ENCODE results near the gene DFFB. TPM values are rescaled to one million over a fixed set of nuclear protein-coding genes. Genes with fewer than 3 reads are reported as not detected.
"Not testable (repeated sequence)": the region's sequence is repeated elsewhere in the genome, so short reads cannot be mapped to it uniquely, and the experiment has no call there.

The DFFB gene
- total RNA-seq, 1 donor from 2014 or later = 11.2 TPM

DNA sequence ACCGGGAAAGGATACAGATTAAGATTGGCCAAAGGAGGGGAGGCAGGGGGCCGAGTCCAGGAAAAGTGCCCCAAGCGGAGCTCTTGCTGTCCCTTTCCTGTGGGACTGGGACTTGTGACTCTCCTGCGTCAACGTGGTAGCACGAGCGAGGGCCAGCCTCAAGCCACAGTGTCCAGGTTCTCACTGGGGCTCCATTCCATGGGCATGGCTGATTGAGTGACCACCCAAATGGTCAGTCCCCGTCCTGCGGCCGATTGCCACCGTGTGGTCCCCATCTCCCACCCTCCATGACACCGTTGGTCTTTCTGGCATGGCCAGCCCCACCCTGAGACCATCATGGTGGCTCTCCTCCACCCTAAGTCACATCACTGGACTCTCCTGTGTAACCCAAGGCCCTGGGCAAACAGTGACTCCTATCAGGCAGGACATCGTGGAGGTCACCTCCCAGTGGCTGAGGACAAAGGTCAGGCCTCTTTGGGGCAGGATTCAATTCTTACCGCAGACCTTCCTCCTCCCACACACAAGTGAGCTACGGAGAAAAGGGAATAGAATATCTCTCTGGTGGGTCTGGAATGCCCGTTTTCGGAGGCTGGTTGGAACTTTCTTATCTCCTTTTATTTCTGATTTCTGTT lies 51.7 kb downstream of the DFFB start:
- intact Hi-C loops (cut with micrococcal nuclease) = no loop called here

DNA sequence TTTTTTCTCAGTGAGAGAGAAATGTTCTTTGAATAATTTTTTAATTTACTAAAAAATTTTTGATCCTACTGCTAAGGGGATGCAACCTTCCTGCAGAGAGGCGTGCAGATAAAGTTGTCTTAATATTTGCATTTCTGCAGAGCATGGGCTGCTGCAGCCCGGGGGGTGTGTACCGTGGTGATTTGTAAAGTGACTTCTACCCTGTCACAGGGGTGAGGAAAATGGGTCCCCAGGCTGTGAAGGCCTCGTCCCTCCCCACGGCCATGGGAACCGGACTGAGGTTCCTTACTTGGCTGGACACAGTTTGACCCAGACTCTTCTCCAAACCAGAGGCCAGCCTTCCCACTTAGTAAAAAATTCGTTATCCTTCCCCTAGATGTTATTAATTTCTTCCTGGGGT lies 52.3 kb downstream of the DFFB start:
- intact Hi-C loops (cut with micrococcal nuclease) = no loop called here

DNA sequence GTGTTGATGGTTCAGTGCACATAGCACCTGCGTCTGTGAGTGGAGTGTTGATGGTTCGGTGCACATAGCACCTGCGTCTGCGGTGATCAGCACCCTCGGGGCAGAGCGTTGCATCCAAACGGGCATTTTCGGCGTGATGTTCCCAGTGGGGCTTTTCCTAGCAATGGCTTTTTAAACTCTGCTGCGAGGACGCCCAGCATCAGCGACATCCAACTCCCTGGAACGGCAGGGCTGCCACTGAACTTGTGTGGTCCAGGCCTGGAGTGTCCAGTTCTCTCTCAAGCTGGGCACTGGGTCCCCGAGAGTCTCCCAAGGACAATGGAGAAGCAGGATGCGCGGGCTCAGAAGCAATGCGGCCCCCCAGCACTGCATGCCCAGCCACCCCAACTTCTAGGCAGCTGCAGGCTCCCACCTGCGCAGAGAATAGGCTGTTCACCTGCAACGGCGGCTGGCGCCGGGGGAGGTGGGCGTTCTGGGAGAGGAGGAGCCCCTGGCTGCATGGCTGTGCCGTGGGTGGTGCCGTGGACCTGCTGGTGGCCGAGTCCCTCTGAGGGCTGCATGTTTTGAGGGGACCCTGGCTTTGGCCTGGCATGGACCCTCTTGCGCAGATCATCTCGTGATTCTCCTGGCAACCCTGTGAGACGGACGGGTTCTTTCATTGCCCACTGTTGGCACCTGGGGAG lies 52.9 kb downstream of the DFFB start:
- intact Hi-C loops (cut with micrococcal nuclease) = no loop called here

DNA sequence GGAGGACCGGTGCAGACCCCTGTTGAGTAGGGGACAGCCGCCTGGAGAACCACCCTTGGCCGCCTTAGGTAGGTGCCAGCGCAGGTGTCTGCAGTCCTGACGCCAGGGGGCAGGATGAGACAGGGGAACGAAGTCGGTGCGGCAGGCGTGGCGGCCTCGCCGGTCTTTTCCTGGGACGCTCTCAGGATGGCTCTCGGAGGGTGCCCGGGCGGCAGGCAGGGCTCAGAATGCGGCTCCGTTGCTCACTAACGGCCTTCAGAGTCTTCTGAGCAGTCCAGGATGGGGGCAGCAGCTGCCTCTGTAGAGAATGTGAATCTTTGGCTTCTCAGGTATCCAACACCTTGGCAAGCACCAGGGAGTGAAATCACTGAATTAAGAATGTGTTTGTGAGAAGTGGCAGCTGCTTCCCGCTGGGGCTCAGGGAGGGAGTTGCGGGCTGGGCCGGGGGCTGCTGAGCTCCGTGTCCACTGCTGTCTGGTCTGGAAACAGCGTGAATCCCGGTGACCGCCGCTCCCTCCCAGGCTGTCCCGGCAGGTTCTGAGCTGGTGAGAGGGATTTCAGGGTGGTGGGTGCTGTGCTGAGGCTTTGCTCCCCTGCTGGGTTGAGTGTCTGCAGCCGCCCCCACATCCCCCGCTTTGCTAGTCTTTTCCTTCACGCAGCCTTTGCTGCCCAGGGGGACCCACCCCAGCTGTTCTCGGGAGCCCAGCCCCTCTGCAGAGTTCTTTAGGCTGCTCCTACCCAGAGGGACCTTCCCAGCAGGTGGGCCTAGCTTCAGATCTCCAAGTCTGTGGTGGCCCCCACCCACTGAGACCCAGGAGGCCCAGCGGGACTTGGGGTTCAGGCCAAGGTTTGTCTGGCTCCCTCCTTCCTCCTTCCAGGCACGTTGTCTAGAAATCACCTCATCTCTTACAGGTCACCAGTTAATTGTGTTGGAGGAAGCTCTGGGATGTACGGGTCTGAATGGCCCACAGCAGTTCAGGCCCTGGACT lies 53.9 kb downstream of the DFFB start:
- intact Hi-C loops (cut with micrococcal nuclease) = no loop called here

DNA sequence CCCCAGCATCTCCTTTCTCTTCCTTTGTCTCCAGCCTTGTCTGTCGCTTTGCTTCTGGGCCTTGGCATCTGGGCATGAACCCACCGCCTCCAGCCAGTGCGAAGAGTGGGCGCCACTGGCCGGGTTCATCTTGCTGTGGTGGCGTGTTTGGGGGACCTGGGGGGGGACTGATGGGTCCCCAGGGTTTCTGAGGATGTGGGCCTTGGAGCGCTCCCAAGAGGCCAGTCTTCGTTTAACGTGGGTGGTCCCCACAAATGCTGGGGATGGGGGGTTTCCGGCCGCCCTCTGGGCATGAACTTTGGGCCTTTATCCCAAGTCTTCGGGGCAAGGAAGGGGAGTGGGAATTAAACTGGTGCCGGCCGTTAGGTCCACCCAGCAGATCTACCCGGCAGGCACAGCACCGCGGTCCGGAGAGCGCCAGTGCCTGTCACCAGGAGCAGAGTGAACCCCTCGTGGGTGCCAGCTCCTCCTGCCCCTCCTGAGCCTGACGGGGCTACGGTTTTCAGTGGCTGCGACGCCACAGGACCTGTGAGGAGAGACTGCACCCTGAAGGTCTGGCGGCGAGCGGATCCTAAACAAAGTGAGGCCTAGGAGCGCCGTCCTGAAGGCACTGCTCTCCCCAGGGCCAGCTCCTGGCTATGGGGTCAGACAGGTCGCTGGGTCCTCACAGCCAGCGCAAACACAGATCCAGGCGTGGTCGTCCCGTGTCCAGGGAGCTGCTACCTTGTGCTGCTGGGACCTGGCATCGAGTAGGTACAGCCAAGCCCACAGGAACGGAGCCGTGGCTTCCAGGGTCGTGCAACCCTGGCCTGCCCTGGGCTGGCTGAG lies 54.9 kb downstream of the DFFB start:
- intact Hi-C loops (cut with micrococcal nuclease) = no loop called here

DNA sequence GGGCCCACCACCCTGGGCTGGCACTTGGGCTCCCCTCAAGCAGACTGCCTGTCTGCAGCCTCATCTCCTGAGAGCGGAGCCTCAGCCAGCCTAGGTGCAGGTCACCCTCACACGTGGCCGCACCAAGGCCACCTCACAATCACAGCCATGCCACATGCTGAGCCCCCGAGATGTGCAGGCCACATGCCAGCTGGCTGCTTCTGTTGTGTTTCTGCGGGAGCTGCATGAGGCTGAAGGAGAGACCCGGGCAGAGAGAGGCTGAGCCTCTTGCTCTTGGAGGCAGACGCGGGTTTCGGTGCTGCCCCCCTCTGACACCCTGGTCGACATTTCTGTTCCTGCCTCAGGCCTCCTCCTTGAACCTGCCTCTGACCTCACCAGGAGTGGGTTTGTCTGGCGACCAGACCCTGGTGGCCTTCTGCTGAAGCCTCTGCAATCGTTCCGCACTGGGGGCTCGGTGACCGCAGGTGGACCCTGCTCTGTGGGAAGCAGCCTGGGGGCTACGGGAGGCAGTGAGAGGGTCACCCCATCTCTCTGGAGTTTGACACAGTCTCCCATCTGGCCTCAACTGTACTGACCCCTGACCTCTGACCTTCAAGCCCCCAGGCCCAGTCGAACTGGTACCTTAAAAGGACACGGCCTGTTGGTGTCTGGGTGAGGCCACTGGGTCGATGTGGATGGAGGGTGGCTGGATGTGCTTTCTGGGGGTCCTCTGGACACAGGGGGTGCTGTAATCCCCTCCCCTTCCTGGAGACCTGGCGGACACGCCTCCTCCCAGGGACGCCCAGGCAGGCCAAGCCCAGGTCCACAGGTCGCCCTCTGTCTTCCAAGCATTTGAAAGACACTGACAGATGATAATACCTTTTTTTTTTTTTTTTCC lies 55.8 kb downstream of the DFFB start:
- intact Hi-C loops (cut with micrococcal nuclease) = no loop called here

DNA sequence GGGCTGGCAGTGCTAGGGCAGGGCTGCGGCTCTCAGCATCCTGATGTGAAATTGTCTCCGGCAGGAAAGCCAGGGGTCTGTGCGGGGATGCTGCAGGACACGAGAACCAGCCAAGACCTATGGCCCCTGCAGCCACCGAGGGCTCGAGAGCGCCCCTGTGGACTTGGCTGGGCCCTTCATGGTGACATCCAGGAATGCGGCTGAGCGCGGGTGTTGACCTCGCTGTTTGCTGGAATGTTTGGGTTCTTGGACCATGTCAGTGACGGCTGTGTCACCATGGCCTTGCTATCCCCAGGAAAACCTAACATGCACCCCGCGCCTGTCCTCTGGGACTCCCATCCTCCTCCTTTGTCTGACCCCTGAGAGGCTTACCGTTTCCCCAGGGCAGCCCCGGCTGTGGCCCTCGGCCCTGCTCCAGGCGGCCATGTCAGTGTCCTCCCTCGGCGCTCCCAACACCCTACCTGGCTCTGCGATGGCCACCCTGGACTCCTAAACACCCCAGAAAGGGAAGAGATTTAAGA lies 57.1 kb downstream of the DFFB start:
- intact Hi-C loops (cut with micrococcal nuclease) = no loop called here

DNA sequence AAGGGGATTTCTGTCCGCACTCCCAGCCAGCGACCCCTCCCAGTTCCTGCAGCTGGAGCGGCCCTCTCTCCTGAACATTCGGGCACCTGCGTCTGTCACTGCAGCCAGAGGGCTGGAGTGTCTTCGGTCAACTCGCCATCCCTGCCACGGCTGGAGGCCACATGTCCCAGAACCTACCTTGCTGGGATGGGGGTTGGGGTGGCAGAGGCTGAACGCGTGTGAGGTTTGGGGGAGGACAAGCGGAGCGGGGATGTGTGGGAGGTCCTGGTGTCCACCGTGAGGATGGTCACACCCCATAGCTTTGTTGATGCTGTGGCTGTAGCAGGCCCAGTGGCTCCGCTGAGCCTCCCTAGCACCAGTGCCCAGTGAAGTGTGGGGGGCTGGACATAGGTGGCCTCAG lies 57.6 kb downstream of the DFFB start:
- intact Hi-C loops (cut with micrococcal nuclease) = no loop called here

DNA sequence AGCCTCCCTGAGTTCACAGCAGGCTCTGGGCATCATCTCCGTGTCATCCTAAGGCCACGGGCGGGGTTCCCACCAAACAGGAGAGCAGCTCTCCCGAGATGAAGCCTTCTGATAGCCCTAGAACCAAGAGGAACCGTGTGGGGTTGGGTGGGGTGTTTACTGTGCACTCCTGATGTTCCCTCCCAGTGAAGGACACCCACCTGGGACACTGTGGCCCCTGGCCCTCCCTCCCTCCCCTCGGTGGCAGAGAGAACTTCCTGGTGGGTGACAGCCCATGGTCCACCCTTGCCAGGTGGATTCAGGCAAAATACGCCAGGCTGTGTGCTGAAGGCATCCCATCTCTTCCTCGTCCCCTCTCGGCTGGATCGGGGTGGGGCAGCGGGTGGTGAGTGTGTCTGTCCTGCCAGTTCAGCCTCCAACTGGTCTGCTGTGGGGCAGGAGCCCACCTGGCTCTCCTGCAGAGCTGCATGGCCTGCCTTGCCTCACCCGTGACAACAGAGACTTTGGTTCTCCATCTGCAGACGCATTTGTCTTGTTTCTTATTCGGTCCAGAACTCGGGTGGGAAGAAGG lies 58.4 kb downstream of the DFFB start:
- intact Hi-C loops (cut with micrococcal nuclease) = no loop called here

DNA sequence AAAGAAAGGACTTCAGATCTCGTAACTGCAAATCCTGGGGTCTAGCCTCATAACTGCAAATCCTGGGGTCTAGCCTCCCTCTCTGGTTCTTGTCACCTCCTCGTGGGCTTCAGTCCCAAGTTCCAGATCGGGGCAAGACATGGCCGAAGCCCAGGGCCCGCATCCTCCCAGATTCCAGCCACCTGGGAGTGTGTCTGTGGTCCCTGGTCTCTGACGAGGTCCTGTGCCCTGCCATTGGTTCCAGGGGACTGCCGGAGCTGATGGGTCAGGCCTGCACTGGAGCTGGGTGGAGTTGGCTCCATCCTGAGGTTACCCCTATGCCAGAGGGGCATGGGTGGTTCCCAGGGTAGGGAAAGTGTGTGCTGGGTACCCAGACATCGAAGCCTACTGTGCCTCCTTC lies 60.5 kb downstream of the DFFB start:
- intact Hi-C loops (cut with micrococcal nuclease) = no loop called here

DNA sequence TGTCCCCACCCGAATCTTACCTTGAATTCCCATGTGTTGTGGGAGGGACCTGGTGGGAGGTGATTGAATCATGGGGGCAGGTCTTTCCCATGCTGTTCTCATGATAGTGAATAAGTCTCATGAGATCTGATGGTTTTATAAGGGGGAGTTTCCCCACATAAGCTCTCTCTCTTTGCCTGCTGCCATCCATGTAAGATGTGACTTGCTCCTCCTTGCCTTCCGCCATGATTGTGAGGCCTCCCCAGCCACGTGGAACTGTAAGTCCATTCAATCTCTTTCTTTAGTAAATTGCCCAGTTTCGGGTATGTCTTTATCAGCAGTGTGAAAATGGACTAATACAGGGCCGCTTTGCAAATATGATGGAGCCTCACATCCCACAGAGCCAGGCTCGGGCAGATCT lies 61.1 kb downstream of the DFFB start:
- intact Hi-C loops (cut with micrococcal nuclease) = not testable (repeated sequence)

DNA sequence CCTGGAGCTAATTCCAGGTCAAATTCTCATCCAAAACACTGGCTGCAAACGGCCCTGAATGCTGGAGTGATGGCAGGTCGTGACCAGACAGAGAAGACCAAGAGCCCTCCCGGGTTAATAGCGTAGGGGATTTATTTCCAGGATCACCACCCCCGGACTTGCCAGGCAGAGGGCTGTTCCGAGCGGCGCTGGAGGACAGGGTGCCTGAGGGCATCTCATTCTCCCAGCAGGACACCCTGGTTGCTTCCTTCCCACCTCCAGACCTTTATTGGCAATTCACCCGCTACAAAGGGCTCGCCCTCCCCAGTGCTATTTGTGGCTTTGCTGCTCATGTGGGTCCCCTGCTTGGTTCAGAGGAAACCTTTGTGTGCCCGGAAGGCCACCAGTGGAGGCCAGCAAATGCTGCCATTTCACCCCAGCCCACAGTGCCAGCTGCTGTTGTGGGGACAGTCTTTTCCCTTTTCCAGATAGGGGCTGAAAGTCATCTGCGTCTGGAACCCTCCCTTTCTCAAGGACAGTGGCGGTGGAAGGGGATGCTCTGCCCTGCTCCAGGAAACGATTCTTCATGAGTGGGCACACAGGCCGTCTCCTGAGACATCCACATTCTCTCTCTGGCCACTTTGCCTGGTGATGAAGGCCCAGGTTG lies 61.8 kb downstream of the DFFB start:
- intact Hi-C loops (cut with micrococcal nuclease) = no loop called here

DNA sequence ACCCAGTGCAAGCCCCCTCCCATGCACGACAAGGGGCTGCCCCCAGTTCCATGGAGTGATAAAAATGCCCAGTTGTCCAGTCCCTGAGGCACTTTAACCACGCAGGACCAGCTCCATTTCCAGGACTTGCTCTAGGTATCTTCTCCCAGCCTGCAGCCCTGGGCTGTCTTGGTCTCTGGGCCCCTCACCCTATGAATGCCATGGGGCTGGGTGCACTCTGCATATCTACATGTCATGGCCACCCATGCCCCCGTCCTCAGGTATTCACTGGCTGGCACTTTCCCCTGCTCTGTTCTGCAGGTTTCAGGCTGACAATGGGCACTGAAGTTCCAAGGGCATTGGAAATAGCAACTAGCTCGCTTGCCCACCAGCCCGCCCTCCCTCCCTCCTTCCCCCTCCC lies 62.4 kb downstream of the DFFB start:
- intact Hi-C loops (cut with micrococcal nuclease) = no loop called here

DNA sequence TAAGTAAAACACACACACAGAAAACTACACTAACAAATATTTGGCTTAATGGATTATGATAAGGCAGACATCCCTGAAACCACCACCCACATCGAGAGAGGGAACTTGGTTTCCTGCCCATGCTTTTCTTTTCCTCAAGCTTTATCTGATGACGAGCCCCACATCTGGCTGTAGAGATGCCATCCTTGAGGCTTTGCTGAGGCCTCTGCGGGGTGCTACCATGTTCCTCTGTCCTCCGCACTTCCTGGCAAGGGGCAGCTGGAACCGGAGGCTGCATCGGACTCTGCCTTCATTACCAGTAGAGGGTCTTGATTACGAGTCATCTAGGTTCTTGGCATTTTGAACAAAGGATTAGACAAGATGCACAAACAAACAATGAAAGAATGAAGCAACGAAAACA lies 64.5 kb downstream of the DFFB start:
- intact Hi-C loops (cut with micrococcal nuclease) = no loop called here

DNA sequence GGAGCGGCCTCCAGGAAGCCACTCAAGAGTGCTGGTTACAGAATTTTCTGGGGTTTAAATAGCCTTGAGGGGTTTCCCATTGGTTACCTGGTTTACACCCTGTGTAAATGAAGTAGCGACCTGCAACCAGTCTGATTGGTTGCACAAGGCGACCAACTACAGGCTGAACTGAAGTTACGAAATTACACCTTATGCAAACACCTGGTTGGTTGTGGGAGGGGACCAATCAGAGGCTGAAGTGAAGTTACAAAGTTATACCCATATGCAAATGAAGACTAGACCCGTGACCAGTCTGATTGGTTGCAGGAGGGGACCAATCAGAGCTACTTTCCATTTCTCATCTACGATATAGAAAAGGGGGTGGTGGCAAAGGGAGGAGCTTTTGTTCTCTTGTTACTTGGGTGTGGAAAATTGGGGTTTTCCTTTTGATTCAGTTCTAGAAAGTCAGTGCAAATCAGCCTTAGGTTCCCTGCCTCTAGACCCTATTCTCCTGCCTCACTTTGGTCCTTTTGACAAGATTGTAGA lies 65.0 kb downstream of the DFFB start:
- intact Hi-C loops (cut with micrococcal nuclease) = no loop called here

DNA sequence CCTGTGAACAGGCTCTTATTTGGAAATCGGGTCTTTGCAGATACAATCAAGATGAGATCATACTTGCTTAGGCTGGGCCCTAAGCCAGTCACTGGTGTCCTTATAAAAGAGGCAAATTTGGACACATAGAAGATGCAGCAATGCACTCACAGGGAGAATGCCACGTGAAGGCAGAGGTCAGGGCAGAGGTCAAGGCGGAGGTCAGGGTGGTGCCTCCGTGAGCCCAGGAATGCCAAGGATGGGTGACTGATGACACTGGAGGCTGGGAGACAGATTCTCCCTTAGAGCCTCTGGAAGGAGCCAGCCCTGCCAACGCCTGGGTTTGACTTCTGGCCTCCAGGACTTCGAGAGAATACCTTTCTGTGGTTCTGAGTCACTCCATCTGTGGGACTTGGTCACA lies 65.6 kb downstream of the DFFB start:
- intact Hi-C loops (cut with micrococcal nuclease) = no loop called here

DNA sequence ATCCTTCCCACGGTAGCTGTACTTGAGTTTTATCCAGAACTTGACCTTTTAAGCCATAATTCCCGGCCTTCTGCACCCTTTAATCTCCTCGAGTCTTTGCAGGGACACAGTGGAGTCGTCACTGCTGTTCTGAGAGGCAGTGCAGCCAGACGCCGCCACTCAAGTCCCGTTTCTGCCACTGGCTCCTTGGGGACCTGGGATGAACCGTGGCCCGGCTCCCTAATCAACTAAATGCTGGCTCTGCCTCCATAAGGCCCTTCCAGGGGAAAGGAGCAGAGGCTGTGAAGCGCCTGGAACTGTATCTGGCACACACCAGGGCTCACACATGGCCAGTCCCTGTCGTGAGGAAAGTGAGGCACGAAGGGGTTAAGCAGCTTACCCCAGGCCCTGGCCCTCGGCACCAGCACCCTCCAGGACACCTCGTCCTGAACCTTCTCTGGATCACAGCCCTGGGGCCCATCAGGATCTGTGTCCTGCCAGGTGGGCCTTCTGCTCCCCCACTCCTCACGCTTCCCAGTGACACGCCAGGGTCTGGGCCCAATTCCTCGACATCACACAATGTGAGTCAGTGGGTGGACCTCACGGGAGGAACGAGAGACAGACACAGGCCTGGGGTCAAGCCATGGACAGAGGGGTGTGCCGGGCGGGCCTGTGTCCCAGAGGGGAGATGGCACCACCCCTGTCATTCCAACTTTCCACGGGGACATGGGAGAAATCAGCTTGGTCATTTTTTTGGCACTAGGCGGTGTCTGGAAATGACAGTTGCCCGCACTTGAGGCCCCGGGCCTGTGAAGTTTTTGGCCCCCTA lies 66.3 kb downstream of the DFFB start:
- intact Hi-C loops (cut with micrococcal nuclease) = no loop called here

DNA sequence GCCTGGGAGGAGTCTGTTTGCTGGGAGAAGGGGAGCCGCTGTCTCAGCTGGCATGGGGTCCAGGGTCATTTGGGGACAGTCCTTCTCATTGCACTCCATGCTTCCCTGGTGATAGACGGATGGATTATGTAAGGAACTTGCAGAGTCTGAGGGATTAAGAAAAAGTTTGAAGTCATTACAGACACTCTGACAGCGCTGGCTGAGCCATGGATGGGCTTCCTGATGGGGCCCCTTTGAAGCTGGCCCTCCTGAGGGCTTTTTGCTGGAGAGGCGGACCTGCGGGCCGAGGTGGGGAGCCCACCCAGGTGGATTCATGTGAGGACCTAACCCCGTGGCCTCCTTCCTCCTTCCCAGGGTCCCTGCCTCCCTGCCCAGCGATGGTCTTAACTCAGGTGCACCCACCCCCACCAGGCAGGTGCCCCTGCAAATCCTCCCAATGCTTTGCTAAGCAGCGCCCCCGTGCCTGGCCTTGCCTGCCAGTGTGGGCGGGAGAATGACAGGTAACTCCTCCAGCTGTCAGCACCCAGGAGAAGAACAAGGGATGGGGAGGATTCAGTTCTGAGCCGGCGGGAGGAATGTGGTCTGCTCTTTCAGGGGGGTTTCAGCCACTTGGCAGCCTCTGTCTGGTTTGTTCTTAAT lies 67.0 kb downstream of the DFFB start:
- intact Hi-C loops (cut with micrococcal nuclease) = no loop called here
